SU-DHL-6 (cell line): ENCODE results near the gene TIMM10.

Experiments
- H2AFZ ChIP-seq: fragments of 200-600 bp; sonication (generic); 2 replicates; pipeline ENCODE4 v1.6.1; 2014; ENCODE audit warnings: low read depth, mild to moderate bottlenecking, moderate library complexity, mixed read lengths, antibody characterized with exemption, low read length; ENCODE audit not compliant: severe bottlenecking
- H3F3A ChIP-seq: fragments of 200-600 bp; shearing (Covaris generic); 2 replicates; pipeline ENCODE4 v1.6.0; 2016; ENCODE audit warnings: antibody characterized with exemption, mild to moderate bottlenecking; ENCODE audit not compliant: insufficient read depth
- H3K27ac ChIP-seq: fragments of 200-600 bp; sonication (generic); 2 replicates; pipeline ENCODE4 v1.5.1; 2016; ENCODE audit warnings: low read depth, mild to moderate bottlenecking, low read length, moderate library complexity, mixed read lengths
- H3K27me3 ChIP-seq: fragments of 200-600 bp; sonication (generic), shearing (Covaris generic); 2 replicates; pipeline ENCODE4 v1.6.0; 2014; ENCODE audit warnings: mild to moderate bottlenecking, low read length
- H3K36me3 ChIP-seq: fragments of 200-600 bp; sonication (generic); 2 replicates; pipeline ENCODE4 v1.6.1; 2014; ENCODE audit warnings: mild to moderate bottlenecking, low read length, mixed read lengths
- H3K4me2 ChIP-seq: fragments of 300-600, 200-600 bp; shearing (Covaris generic), sonication (generic); 2 replicates; pipeline ENCODE4 v1.6.0; 2014; ENCODE audit warnings: low read length, low read depth, mild to moderate bottlenecking; ENCODE audit not compliant: poor library complexity, severe bottlenecking
- H3K4me3 ChIP-seq: fragments of 200-600 bp; sonication (generic); 2 replicates; pipeline ENCODE4 v1.5.1; 2014; ENCODE audit warnings: antibody characterized with exemption, low read length, mild to moderate bottlenecking, mixed read lengths; ENCODE audit not compliant: insufficient read depth, poor library complexity, severe bottlenecking
- H3K79me2 ChIP-seq: fragments of 200-600 bp; sonication (generic); 2 replicates; pipeline ENCODE4 v1.6.1; 2014; ENCODE audit warnings: mild to moderate bottlenecking, low read length, moderate library complexity; ENCODE audit not compliant: insufficient read depth
- H3K9ac ChIP-seq: fragments of 200-600 bp; sonication (generic); 2 replicates; pipeline ENCODE4 v1.7.0; 2014; ENCODE audit warnings: mild to moderate bottlenecking, low read length
- H3K9me2 ChIP-seq: fragments of 200-600 bp; sonication (generic); replicated peaks from 2 replicates; pipeline ENCODE4 v1.6.1; 2014; ENCODE audit warnings: low read length; ENCODE audit not compliant: insufficient read depth
- H3K9me3 ChIP-seq: fragments of 200-600 bp; sonication (generic); 2 replicates; pipeline ENCODE4 v1.6.1; 2014; ENCODE audit warnings: low read length, mixed read lengths; ENCODE audit not compliant: insufficient read depth
- H4K20me1 ChIP-seq: fragments of 200-600 bp; sonication (generic); 2 replicates; pipeline ENCODE4 v1.6.1; 2014; ENCODE audit warnings: low read depth, mild to moderate bottlenecking, antibody characterized with exemption, low read length, moderate library complexity, mixed read lengths
- CTCF ChIP-seq: fragments of 200-600 bp; sonication (generic); IDR thresholded peaks from one replicate; pipeline ENCODE4 v1.5.1; 2017; ENCODE audit warnings: antibody characterized with exemption, mild to moderate bottlenecking, low read length, moderate library complexity; ENCODE audit not compliant: insufficient read depth, poor library complexity, severe bottlenecking
- EZH2phosphoT487 ChIP-seq: fragments of 200-600 bp; sonication (generic), shearing (Covaris generic); conservative IDR thresholded peaks from 2 replicates; pipeline ENCODE4 v1.6.1; 2018; ENCODE audit warnings: mild to moderate bottlenecking, antibody characterized with exemption, low read length, moderate library complexity, mixed read lengths

TIMM10 gene

GRCh38 chr11:57493507-57494503, 36.7 kb downstream of the TIMM10 start:
- Histone ChIP-seq H3K9me2 (no peaks in the 10 kb centered on the region), H3K9ac (peak overlapping the region; percentile 48), H3K27me3 (no peaks in the 10 kb centered on the region), H3K4me3 (no peak overlapping the region), H2AFZ (no peak overlapping the region), H3F3A (no peaks in the 10 kb centered on the region), H3K4me2 (peak overlapping the region; percentile 13), H4K20me1 (no peaks in the 10 kb centered on the region), H3K27ac (peak overlapping the region; percentile 69), H3K9me3 (no peaks in the 10 kb centered on the region), H3K79me2 (no peaks in the 10 kb centered on the region), H3K36me3 (no peaks in the 10 kb centered on the region)
- TF ChIP-seq CTCF (peak; percentile 86), EZH2phosphoT487 (no peak)

GRCh38 chr11:57491371-57492061, 39.0 kb downstream of the TIMM10 start:
- Histone ChIP-seq H3K9me3 (no peaks in the 10 kb centered on the region), H2AFZ (no peak overlapping the region), H3F3A (no peaks in the 10 kb centered on the region), H3K79me2 (no peaks in the 10 kb centered on the region), H3K27me3 (no peaks in the 10 kb centered on the region), H3K27ac (no peak overlapping the region), H3K36me3 (no peaks in the 10 kb centered on the region), H3K9ac (no peak overlapping the region; the same call in 1 of the 2 replicates), H4K20me1 (no peaks in the 10 kb centered on the region), H3K4me3 (no peak overlapping the region), H3K9me2 (no peaks in the 10 kb centered on the region), H3K4me2 (no peak overlapping the region)
- TF ChIP-seq CTCF: peak; percentile 61
- TF ChIP-seq EZH2phosphoT487: no peak

- no peak overlapping the region for H3K9ac ChIP-seq
- no peaks in the 10 kb centered on the region for H3F3A ChIP-seq
- no peaks in the 10 kb centered on the region for H4K20me1 ChIP-seq
- no peak overlapping the region for H2AFZ ChIP-seq
- TF ChIP-seq CTCF (no peak), EZH2phosphoT487 (no peak)
- H3K9me2 ChIP-seq: no peaks in the 10 kb centered on the region
- H3K4me3 ChIP-seq: no peak overlapping the region
- no peaks in the 10 kb centered on the region for H3K27me3 ChIP-seq
- no peak overlapping the region for H3K27ac ChIP-seq
- no peak overlapping the region for H3K4me2 ChIP-seq
- no peaks in the 10 kb centered on the region for H3K79me2 ChIP-seq
- H3K9me3 ChIP-seq: no peaks in the 10 kb centered on the region
- H3K36me3 ChIP-seq: no peaks in the 10 kb centered on the region
These were observed 39.9 kb downstream of the TIMM10 start for GRCh38 chr11:57490456-57491248.
